K562 (cell line): ENCODE results near the gene CS. TPM values are rescaled to one million over a fixed set of nuclear protein-coding genes. Genes with fewer than 3 reads are reported as not detected.

Experiments used
- HEY1 ChIP-seq: fragments of 250-450 bp; sonication (Bioruptor Pico); IDR thresholded peaks from 2 replicates; pipeline ENCODE4 v1.5.0; 2020; ENCODE audit warnings: mild to moderate bottlenecking, moderate library complexity, borderline replicate concordance
- JUNB ChIP-seq: fragments of 450-650 bp; formaldehyde crosslinking; conservative IDR thresholded peaks from 2 replicates; pipeline ENCODE4 v1.4.0; 2020; ENCODE audit warnings: mild to moderate bottlenecking
- KAT8 ChIP-seq: fragments of 450-650 bp; IDR thresholded peaks from 2 replicates; pipeline ENCODE4 v1.6.1; 2016; ENCODE audit warnings: low read depth, mild to moderate bottlenecking
- NRF1 ChIP-seq, 2 experiments: fragments of 450-650 bp; IDR thresholded peaks in 1 of 2; conservative IDR thresholded peaks in 1 of 2; 2 replicates each; pipeline ENCODE4 v1.6.1; 2014; ENCODE audit warnings: mild to moderate bottlenecking in 2 of 2
- PHTF2 ChIP-seq: fragments of 250-450 bp; sonication (Bioruptor Pico); IDR thresholded peaks from 2 replicates; pipeline ENCODE4 v1.5.0; 2021; ENCODE audit warnings: mild to moderate bottlenecking
- PTTG1 ChIP-seq: fragments of 450-650 bp; IDR thresholded peaks from 2 replicates; pipeline ENCODE4 v1.6.1; 2016; ENCODE audit warnings: low read depth, mild to moderate bottlenecking, missing genetic modification characterization, missing compliant biosample characterization
- SMARCE1 ChIP-seq: fragments of 450-650 bp; IDR thresholded peaks from 2 replicates; pipeline ENCODE4 v1.7.1; 2016; ENCODE audit warnings: mild to moderate bottlenecking
- STAG1 ChIP-seq: sonication (generic); formaldehyde crosslinking; IDR thresholded peaks from 2 replicates; pipeline ENCODE4 v1.5.0; 2020; ENCODE audit warnings: missing genetic modification reagents, borderline replicate concordance
- TAF15 ChIP-seq: fragments of 200-400 bp; formaldehyde crosslinking; IDR thresholded peaks from 2 replicates; pipeline ENCODE4 v1.6.1; 2017; ENCODE audit warnings: mild to moderate bottlenecking, low read depth, low read length, moderate library complexity
- ZFX ChIP-seq: sonication (generic); formaldehyde crosslinking; IDR thresholded peaks from 2 replicates; pipeline ENCODE4 v1.8.0; 2022; ENCODE audit warnings: mild to moderate bottlenecking, missing genetic modification reagents, moderate library complexity
- ZNF239 ChIP-seq: fragments of 250-450 bp; sonication (Bioruptor Pico); IDR thresholded peaks from 2 replicates; pipeline ENCODE4 v1.4.0; 2020; ENCODE audit warnings: mild to moderate bottlenecking
- ZNF408 ChIP-seq: fragments of 250-450 bp; sonication (Bioruptor Pico); IDR thresholded peaks from 2 replicates; pipeline ENCODE4 v1.4.0; 2020; ENCODE audit warnings: low read depth, mild to moderate bottlenecking, moderate library complexity
- polyA plus RNA-seq, 8 experiments: library from polyadenylated mRNA; depleted of rRNA in 4 of 8; stranded (reverse) in 5 of 8; unstranded in 3 of 8; fragments of >200 nt; fragmentation: Nextera tagmentation in 2 of 8; fragmentation: Illumina TruSeq in 1 of 8; extraction: Ambion mirVana in 2 of 8; extraction: Trizol in 1 of 8; gene quantifications; 2 replicates each; pipeline versions ENCODE4 v1.2.1 to v1.2.3, GENCODE V29; 2011 to 2014; ENCODE audit warnings: inconsistent platforms in 1 of 8, missing spikeins in 1 of 8
- total RNA-seq, 7 experiments: library from RNA; depleted of rRNA in 6 of 7; stranded (reverse); fragments of >200 nt in 6 of 7; fragmentation: Illumina TruSeq in 2 of 7; extraction: Trizol in 2 of 7; gene quantifications; 2 replicates each; pipeline versions ENCODE4 v1.2.1 to v1.2.3, GENCODE V29; 2011 to 2021; ENCODE audit warnings: low replicate concordance in 1 of 7
- TF ChIP-seq, protein P1 (sequence below): fragments of 450-650 bp; IDR thresholded peaks from 2 replicates; pipeline ENCODE4 v1.6.1; 2016; ENCODE audit warnings: mild to moderate bottlenecking, moderate library complexity
- TF ChIP-seq, protein P2 (sequence below): fragments of 450-650 bp; IDR thresholded peaks from 2 replicates; pipeline ENCODE4 v1.6.1; 2016; ENCODE audit warnings: low read depth, mild to moderate bottlenecking, moderate library complexity
- TF ChIP-seq, protein P3 (sequence below): fragments of 200-800 bp; sonication (Bioruptor generic); IDR thresholded peaks from 2 replicates; pipeline ENCODE4 v1.6.1; 2017; ENCODE audit warnings: missing genetic modification characterization, missing compliant biosample characterization

Gene CS
- total and polyA plus RNA-seq, 9 of the 15 experiments (the other 6 are each of a cell fraction or from before 2014, with no cell fraction given) = 99.9 to 390 (median 149) TPM

DNA sequence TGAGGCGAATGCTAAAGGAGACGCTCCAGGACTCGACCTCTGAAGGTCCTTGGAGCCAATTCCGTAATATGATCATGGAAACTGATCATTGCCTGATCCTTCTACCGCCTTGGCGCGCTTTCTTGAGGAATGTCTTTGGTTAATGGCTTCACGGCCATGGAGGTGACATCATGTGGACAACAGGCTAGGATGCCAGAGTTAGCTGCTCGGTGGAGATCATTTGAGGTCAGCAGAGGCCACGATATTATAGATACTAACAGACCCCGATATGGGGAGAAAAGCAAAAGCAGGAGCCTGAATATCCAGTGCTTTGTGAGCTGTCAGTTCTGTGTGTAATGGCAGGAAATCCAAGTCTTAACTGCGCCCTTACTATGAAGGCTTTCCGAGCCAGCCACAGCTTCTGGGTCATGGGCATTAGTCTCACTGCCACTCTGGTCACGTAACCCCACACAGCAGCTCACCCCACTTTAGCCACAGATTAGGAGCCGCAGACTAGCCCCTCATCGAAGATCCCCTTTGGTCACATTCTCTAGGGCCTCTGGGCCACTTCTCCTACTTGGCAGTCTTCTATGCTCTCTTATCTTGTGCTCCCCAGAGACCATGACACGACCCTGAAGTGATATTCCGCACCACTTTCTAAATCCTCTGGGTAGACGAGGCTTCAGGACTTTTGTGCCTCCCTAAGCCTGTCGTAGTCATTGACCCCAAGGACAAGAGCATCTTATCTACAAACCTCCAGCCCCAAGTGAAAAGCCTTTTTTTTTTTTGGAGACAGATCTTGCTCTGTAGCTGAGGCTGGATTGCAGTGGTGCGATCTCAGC, 724 bp upstream of the CS start (continued):
- TF ChIP-seq, protein P1, sequence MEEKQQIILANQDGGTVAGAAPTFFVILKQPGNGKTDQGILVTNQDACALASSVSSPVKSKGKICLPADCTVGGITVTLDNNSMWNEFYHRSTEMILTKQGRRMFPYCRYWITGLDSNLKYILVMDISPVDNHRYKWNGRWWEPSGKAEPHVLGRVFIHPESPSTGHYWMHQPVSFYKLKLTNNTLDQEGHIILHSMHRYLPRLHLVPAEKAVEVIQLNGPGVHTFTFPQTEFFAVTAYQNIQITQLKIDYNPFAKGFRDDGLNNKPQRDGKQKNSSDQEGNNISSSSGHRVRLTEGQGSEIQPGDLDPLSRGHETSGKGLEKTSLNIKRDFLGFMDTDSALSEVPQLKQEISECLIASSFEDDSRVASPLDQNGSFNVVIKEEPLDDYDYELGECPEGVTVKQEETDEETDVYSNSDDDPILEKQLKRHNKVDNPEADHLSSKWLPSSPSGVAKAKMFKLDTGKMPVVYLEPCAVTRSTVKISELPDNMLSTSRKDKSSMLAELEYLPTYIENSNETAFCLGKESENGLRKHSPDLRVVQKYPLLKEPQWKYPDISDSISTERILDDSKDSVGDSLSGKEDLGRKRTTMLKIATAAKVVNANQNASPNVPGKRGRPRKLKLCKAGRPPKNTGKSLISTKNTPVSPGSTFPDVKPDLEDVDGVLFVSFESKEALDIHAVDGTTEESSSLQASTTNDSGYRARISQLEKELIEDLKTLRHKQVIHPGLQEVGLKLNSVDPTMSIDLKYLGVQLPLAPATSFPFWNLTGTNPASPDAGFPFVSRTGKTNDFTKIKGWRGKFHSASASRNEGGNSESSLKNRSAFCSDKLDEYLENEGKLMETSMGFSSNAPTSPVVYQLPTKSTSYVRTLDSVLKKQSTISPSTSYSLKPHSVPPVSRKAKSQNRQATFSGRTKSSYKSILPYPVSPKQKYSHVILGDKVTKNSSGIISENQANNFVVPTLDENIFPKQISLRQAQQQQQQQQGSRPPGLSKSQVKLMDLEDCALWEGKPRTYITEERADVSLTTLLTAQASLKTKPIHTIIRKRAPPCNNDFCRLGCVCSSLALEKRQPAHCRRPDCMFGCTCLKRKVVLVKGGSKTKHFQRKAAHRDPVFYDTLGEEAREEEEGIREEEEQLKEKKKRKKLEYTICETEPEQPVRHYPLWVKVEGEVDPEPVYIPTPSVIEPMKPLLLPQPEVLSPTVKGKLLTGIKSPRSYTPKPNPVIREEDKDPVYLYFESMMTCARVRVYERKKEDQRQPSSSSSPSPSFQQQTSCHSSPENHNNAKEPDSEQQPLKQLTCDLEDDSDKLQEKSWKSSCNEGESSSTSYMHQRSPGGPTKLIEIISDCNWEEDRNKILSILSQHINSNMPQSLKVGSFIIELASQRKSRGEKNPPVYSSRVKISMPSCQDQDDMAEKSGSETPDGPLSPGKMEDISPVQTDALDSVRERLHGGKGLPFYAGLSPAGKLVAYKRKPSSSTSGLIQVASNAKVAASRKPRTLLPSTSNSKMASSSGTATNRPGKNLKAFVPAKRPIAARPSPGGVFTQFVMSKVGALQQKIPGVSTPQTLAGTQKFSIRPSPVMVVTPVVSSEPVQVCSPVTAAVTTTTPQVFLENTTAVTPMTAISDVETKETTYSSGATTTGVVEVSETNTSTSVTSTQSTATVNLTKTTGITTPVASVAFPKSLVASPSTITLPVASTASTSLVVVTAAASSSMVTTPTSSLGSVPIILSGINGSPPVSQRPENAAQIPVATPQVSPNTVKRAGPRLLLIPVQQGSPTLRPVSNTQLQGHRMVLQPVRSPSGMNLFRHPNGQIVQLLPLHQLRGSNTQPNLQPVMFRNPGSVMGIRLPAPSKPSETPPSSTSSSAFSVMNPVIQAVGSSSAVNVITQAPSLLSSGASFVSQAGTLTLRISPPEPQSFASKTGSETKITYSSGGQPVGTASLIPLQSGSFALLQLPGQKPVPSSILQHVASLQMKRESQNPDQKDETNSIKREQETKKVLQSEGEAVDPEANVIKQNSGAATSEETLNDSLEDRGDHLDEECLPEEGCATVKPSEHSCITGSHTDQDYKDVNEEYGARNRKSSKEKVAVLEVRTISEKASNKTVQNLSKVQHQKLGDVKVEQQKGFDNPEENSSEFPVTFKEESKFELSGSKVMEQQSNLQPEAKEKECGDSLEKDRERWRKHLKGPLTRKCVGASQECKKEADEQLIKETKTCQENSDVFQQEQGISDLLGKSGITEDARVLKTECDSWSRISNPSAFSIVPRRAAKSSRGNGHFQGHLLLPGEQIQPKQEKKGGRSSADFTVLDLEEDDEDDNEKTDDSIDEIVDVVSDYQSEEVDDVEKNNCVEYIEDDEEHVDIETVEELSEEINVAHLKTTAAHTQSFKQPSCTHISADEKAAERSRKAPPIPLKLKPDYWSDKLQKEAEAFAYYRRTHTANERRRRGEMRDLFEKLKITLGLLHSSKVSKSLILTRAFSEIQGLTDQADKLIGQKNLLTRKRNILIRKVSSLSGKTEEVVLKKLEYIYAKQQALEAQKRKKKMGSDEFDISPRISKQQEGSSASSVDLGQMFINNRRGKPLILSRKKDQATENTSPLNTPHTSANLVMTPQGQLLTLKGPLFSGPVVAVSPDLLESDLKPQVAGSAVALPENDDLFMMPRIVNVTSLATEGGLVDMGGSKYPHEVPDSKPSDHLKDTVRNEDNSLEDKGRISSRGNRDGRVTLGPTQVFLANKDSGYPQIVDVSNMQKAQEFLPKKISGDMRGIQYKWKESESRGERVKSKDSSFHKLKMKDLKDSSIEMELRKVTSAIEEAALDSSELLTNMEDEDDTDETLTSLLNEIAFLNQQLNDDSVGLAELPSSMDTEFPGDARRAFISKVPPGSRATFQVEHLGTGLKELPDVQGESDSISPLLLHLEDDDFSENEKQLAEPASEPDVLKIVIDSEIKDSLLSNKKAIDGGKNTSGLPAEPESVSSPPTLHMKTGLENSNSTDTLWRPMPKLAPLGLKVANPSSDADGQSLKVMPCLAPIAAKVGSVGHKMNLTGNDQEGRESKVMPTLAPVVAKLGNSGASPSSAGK = peak; percentile 83
- TF ChIP-seq, protein P2, sequence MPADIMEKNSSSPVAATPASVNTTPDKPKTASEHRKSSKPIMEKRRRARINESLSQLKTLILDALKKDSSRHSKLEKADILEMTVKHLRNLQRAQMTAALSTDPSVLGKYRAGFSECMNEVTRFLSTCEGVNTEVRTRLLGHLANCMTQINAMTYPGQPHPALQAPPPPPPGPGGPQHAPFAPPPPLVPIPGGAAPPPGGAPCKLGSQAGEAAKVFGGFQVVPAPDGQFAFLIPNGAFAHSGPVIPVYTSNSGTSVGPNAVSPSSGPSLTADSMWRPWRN = no peak
- TF ChIP-seq JUNB (CRISPR knock-in tag) (no peak), STAG1 (CRISPR knock-in tag) (no peak), ZNF408 (no peak), SMARCE1 (peak; percentile 82), ZFX (CRISPR knock-in tag) (0 out of 2 replicates have a peak, but pooled peaks have one; percentile 8), NRF1 (conservative IDR thresholded peaks at IDR 0.05 in 1 of 2, IDR thresholded peaks at IDR 0.05 in 1 of 2) (no peak), HEY1 (CRISPR knock-in tag) (no peak), TAF15 (no peak), PHTF2 (CRISPR knock-in tag) (no peak), ZNF239 (CRISPR knock-in tag) (no peak), PTTG1 (tag) (no peak), KAT8 (no peak)
- TF ChIP-seq, protein P3, sequence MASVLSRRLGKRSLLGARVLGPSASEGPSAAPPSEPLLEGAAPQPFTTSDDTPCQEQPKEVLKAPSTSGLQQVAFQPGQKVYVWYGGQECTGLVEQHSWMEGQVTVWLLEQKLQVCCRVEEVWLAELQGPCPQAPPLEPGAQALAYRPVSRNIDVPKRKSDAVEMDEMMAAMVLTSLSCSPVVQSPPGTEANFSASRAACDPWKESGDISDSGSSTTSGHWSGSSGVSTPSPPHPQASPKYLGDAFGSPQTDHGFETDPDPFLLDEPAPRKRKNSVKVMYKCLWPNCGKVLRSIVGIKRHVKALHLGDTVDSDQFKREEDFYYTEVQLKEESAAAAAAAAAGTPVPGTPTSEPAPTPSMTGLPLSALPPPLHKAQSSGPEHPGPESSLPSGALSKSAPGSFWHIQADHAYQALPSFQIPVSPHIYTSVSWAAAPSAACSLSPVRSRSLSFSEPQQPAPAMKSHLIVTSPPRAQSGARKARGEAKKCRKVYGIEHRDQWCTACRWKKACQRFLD (CRISPR knock-in tag) = peak; percentile 76
